BE2C (cell line): ENCODE data around the gene MYRIP.
"Not testable (repeated sequence)": the region's sequence is repeated elsewhere in the genome, so short reads cannot be mapped to it uniquely, and the experiment has no call there.

Experiments used
- DNase-seq: peaks from one replicate; pipeline ENCODE4 v3.0.0-alpha.2; 2020
- H3K27me3 ChIP-seq: fragments of 250-450 bp; sonication (Bioruptor Pico); 2 replicates; pipeline ENCODE4 v1.5.1; 2020; ENCODE audit warnings: mild to moderate bottlenecking
- H3K36me3 ChIP-seq: fragments of 250-450 bp; sonication (Bioruptor Pico); 2 replicates; pipeline ENCODE4 v1.5.1; 2020; ENCODE audit warnings: mild to moderate bottlenecking
- H3K4me1 ChIP-seq: fragments of 250-450 bp; sonication (Bioruptor Pico); 2 replicates; pipeline ENCODE4 v1.5.1; 2020
- H3K4me3 ChIP-seq: 2 replicates; pipeline ENCODE4 v1.5.1; 2011; ENCODE audit warnings: low read depth, low read length
- H3K9me3 ChIP-seq: fragments of 250-450 bp; sonication (Bioruptor Pico); 2 replicates; pipeline ENCODE4 v1.5.1; 2020
- TF ChIP-seq, protein P1 (sequence below): IDR thresholded peaks from 2 replicates; pipeline ENCODE4 v1.5.1; 2012; ENCODE audit warnings: mild to moderate bottlenecking, low read depth, low read length

The MYRIP gene

DNA sequence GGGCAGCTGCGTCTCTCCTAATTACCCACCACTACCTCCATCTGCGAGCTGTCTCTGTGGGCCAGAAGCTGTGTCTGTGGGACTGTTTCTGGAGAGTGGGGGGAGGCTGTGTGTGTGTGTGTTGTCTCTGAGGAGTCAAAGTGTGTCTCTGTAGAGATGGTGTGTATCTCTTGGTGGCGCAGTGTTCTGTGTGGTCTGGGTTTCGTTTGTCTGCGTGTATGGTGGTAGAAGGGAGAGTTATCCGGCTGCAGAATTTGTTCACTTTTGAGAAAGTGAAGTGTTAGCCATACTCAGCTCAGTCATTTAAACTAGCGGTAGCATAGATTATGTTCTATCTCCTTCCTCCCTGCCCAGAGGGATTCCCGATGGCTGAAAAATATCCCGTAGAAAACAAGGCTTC, 2.2 kb downstream of the MYRIP start:
- no peaks in the 10 kb centered on the region for H3K36me3 ChIP-seq
- H3K4me1 ChIP-seq, result no peaks in the 10 kb centered on the region
- no peak for DNase-seq
- no peaks in the 10 kb centered on the region for H3K27me3 ChIP-seq
- H3K9me3 ChIP-seq, result no peaks in the 10 kb centered on the region
- peak overlapping the region; percentile 71; the same call in 1 of the 2 replicates for H3K4me3 ChIP-seq
- TF ChIP-seq, protein P1, sequence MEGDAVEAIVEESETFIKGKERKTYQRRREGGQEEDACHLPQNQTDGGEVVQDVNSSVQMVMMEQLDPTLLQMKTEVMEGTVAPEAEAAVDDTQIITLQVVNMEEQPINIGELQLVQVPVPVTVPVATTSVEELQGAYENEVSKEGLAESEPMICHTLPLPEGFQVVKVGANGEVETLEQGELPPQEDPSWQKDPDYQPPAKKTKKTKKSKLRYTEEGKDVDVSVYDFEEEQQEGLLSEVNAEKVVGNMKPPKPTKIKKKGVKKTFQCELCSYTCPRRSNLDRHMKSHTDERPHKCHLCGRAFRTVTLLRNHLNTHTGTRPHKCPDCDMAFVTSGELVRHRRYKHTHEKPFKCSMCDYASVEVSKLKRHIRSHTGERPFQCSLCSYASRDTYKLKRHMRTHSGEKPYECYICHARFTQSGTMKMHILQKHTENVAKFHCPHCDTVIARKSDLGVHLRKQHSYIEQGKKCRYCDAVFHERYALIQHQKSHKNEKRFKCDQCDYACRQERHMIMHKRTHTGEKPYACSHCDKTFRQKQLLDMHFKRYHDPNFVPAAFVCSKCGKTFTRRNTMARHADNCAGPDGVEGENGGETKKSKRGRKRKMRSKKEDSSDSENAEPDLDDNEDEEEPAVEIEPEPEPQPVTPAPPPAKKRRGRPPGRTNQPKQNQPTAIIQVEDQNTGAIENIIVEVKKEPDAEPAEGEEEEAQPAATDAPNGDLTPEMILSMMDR, result no peak

DNA sequence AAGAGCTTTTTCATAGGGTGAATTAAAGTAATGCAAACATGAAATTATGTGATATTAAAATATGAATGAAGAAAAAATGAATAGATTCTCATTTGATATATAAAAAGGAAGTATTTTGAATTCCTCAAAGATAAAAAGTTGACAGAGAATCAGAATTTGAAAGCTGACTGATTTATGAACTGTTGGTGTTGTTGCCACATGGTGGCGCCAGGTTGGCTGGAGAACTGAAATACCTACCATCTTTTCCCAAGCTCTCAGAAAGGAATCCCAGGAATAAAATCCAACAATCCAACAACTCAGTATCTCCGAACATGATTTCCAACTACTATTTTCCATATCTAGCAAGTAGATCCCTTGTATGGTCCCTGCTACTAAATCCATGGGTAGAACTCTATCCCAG, 3.1 kb downstream of the MYRIP start:
- DNase-seq, result peak; percentile 29
- TF ChIP-seq, protein P1, result peak; percentile 58
- H3K27me3 ChIP-seq, result no peaks in the 10 kb centered on the region
- no peaks in the 10 kb centered on the region for H3K4me1 ChIP-seq
- H3K9me3 ChIP-seq, result no peaks in the 10 kb centered on the region
- H3K36me3 ChIP-seq, result no peaks in the 10 kb centered on the region
- no peak overlapping the region for H3K4me3 ChIP-seq

DNA sequence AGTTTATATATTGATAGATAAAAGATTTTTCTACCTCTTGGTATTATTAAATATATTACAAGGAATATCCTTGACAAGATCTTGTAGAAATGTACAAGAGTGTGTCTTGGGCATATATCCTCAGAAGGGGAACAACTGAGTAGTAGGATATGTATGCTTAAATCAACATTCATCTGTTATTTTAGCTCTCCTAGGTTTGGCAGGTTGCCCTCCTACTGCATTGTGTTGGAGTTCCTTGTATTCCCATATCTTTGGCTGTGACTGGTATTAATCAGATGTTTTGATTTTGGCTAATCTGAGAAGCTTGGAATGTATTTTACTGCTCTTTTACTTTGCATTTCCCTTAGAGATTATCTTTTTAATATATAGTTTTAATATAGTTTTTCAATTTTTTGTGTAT, 4.6 kb downstream of the MYRIP start:
- DNase-seq, result no peak

DNA sequence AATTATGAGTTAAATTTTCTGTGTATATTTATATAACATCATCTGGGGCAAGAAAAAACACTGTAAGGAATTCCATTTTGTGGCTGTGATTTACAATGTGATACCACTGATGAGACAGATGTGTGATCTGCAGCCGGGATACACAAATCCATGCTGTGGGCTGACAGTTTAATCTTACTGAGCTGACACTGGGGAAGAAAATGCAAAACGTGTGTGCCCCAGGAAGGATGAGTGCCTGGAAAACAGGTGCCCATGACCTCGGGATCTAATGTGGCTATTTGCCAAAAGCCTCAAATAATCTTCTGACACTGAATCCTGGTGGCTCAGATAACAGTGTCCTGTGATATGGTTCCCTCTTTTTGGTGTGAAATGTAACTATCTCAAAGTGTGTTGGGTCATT, 10.5 kb downstream of the MYRIP start:
- Histone ChIP-seq H3K27me3 (no peaks in the 10 kb centered on the region), H3K9me3 (no peaks in the 10 kb centered on the region), H3K4me3 (no peak overlapping the region), H3K4me1 (peaks cover 4% of the 10 kb centered on the region), H3K36me3 (no peaks in the 10 kb centered on the region)
- peak; percentile 8 for DNase-seq
- TF ChIP-seq, protein P1, result no peak

More for the DNA sequence above, 4.6 kb downstream of the MYRIP start:
- Histone ChIP-seq H3K9me3 (no peaks in the 10 kb centered on the region), H3K4me3 (no peak overlapping the region), H3K36me3 (no peaks in the 10 kb centered on the region), H3K27me3 (no peaks in the 10 kb centered on the region), H3K4me1 (no peaks in the 10 kb centered on the region)
- TF ChIP-seq, protein P1, result no peak

DNA sequence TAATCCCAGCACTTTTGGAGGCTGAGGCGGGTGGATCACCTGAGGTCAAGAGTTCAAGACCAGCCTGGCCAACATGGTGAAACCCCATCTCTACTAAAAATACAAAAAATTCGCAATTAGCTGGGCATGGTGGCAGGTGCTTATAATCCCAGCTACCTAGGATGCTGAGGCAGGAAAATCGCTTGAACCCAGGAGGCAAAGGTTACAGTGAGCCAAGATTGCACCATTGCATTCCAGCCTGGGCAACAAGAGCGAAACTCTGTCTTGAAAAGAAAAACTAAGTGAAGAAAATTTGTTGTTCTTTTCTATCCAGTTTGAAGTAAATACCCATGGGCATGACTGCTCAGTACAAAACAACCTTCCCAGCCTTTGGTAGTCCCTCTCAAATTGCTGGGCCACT, 24.4 kb downstream of the MYRIP start:
- H3K4me1 ChIP-seq, DNase-seq, H3K4me3 ChIP-seq: not testable (repeated sequence)

DNA sequence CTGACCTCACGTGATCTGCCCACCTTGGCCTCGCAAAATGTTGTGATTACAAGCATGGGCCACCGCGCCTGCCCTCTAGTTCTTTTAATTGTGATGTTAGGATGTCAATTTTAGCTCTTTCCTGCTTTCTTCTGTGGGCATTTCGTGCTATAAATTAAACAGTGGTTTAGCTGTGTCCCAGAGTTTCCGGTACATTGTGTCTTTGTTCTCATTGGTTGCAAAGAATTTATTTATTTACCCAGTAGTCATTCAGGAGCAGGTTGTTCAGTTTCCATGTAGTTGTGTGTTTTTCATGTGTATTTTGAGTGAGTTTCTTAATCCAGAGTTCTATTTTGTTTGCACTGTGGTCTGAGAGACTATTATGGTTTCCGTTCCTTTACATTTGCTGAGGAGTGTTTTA, 30.1 kb downstream of the MYRIP start:
- H3K36me3 ChIP-seq, result no peaks in the 10 kb centered on the region
- TF ChIP-seq, protein P1, result no peak
- H3K9me3 ChIP-seq, result no peaks in the 10 kb centered on the region
- H3K27me3 ChIP-seq, result no peaks in the 10 kb centered on the region
- H3K4me3 ChIP-seq, result no peak overlapping the region
- no peak for DNase-seq
- H3K4me1 ChIP-seq, result no peaks in the 10 kb centered on the region

More for the DNA sequence above, 24.4 kb downstream of the MYRIP start:
- H3K36me3 ChIP-seq, H3K9me3 ChIP-seq, H3K27me3 ChIP-seq: not testable (repeated sequence)

DNA sequence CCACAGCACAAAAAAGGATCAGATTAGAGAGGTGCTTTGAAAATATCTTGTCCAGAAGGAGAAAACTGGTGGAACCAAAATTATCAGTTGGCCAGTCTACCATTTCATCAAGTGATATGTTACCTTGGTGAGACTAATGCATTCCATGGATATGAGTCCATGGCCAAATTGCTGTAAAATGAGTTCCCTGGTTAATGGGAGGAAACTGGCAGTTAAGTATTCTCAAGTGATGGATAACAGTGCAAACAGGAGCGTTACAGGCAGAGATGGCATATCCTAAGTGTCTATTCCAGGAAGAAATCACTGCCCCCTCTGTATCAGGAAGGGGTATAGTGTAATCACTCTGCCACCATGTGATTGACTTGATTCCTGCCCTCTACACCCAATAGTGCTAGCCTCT, 34.0 kb downstream of the MYRIP start:
- no peaks in the 10 kb centered on the region for H3K9me3 ChIP-seq
- H3K4me1 ChIP-seq, result no peaks in the 10 kb centered on the region
- DNase-seq, result no peak
- no peaks in the 10 kb centered on the region for H3K27me3 ChIP-seq
- no peaks in the 10 kb centered on the region for H3K36me3 ChIP-seq
- no peak overlapping the region for H3K4me3 ChIP-seq
- TF ChIP-seq, protein P1, result no peak
